Tibial artery (tissue), 4 donors: Measurements from ENCODE around the gene ZBTB20.

Experiments
- DNase-seq, 2 donors: peaks; one replicate each; pipeline ENCODE4 v3.0.0-alpha.2; 2019
- H3K27ac ChIP-seq, 2 donors: fragments of 200-600 bp; sonication (generic) in 1 of 2; 1 replicate in 1 of 2; 2 replicates in 1 of 2; pipeline ENCODE4 v1.5.1; 2018 to 2019; ENCODE audit warnings: mild to moderate bottlenecking in 1 of 2
- H3K27me3 ChIP-seq, 2 donors: fragments of 200-600 bp; sonication (generic) in 1 of 2; one replicate each; pipeline versions ENCODE4 v1.5.1 to v1.6.0; 2016 to 2019
- H3K36me3 ChIP-seq, 3 donors: fragments of 200-600 bp; sonication (generic) in 2 of 3; one replicate each; pipeline ENCODE4 v1.5.1; 2016 to 2019; ENCODE audit warnings: mild to moderate bottlenecking in 2 of 3
- H3K4me1 ChIP-seq, 4 donors: fragments of 200-600 bp; sonication (generic) in 2 of 4; 1 replicate in 3 of 4; 2 replicates in 1 of 4; pipeline ENCODE4 v1.5.1; 2016 to 2019
- H3K4me3 ChIP-seq, 2 donors: fragments of 200-600 bp; sonication (generic) in 1 of 2; 1 replicate in 1 of 2; 2 replicates in 1 of 2; pipeline ENCODE4 v1.5.1; 2018 to 2019; ENCODE audit warnings: mild to moderate bottlenecking in 2 of 2
- H3K9me3 ChIP-seq, 3 donors: fragments of 200-600 bp; sonication (generic) in 1 of 3; one replicate each; pipeline ENCODE4 v1.5.1; 2016 to 2019
- intact Hi-C: fragments of 100-400 bp; cut with DNase I; formaldehyde crosslinking; loops from one replicate; pipeline ENCODE4 v1.15.0; 2023; ENCODE audit warnings: low total_unique reads
- TF ChIP-seq, protein P1 (sequence below), 2 experiments: fragments of 200-600 bp in 1 of 2; fragments of 450-650 bp in 1 of 2; IDR thresholded peaks; one replicate each; pipeline ENCODE4 v1.5.1; 2017 to 2019; ENCODE audit warnings: antibody characterized with exemption in 2 of 2, mild to moderate bottlenecking in 1 of 2, moderate library complexity in 1 of 2

The ZBTB20 gene

DNA sequence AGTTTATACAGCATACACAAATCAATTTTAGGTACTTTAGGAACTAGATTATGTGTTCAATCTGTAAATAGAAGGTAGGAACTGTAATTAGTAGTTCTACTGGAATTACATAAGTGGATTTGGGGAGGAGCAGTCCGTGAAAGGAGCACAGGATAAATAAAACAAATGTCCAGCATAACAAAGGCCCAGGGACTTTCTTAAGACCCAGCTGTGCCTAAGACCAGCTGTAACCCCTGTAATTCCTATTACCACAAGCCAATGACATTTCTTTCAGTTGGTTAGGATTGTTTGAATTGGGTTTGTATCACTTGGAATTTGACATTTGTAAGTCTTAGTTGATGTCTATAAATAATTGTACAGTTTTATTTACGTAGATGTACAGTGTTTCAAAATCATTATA, 4.8 kb upstream of the ZBTB20 start:
- Histone ChIP-seq H3K4me1 (peaks cover 0 to 10% (median 3%) of the 10 kb centered on the region in 4 donors), H3K27ac (no peak overlapping the region), H3K9me3 (no peaks in the 10 kb centered on the region), H3K4me3 (no peak overlapping the region), H3K36me3 (no peaks in the 10 kb centered on the region), H3K27me3 (no peaks in the 10 kb centered on the region)
- DNase-seq: no peak
- TF ChIP-seq, protein P1, sequence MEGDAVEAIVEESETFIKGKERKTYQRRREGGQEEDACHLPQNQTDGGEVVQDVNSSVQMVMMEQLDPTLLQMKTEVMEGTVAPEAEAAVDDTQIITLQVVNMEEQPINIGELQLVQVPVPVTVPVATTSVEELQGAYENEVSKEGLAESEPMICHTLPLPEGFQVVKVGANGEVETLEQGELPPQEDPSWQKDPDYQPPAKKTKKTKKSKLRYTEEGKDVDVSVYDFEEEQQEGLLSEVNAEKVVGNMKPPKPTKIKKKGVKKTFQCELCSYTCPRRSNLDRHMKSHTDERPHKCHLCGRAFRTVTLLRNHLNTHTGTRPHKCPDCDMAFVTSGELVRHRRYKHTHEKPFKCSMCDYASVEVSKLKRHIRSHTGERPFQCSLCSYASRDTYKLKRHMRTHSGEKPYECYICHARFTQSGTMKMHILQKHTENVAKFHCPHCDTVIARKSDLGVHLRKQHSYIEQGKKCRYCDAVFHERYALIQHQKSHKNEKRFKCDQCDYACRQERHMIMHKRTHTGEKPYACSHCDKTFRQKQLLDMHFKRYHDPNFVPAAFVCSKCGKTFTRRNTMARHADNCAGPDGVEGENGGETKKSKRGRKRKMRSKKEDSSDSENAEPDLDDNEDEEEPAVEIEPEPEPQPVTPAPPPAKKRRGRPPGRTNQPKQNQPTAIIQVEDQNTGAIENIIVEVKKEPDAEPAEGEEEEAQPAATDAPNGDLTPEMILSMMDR (IDR thresholded peaks at IDR 0.05): no peak
- intact Hi-C loops: no loop called here

DNA sequence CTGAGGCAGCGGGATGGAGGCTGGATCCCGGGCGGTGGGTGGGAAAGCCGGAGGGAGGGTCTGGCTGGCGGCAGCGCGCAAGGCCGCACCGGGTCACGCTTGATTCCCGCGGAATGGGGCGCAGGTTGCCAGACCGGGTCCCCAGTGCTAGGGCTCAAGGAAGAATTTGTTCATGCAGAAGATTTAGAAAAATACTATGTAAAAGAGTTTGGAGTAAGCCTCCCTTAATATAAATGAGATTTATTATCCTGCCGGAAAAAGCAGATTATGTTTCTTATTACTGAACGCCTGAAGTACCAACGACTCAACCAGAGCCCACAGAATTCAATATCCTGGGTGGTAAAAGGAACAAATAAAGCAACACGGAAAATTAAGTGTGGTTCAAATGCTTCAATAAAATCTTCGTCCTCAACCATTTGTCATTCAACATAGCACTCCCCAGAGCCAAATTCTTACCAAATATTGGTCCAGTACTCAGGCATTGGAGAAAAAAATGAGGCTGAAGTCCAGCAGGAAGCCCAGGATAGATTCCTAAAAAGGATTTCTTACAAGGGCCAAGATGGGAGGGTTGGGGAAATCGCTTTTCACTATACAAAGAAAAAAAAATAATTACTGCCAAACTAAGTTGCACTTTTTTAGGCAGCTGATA, 1.2 kb upstream of the ZBTB20 start:
- Histone ChIP-seq H3K27ac (peak overlapping the region; percentile 94 to 97), H3K9me3 (no peaks in the 10 kb centered on the region), H3K36me3 (no peaks in the 10 kb centered on the region), H3K4me3 (peak overlapping the region; percentile 75 to 88), H3K27me3 (no peaks in the 10 kb centered on the region), H3K4me1 (peaks cover 0 to 22% (median 9%) of the 10 kb centered on the region in 4 donors)
- TF ChIP-seq, protein P1 (IDR thresholded peaks at IDR 0.05): no peak
- no peak for DNase-seq
- intact Hi-C loops: no loop called here

DNA sequence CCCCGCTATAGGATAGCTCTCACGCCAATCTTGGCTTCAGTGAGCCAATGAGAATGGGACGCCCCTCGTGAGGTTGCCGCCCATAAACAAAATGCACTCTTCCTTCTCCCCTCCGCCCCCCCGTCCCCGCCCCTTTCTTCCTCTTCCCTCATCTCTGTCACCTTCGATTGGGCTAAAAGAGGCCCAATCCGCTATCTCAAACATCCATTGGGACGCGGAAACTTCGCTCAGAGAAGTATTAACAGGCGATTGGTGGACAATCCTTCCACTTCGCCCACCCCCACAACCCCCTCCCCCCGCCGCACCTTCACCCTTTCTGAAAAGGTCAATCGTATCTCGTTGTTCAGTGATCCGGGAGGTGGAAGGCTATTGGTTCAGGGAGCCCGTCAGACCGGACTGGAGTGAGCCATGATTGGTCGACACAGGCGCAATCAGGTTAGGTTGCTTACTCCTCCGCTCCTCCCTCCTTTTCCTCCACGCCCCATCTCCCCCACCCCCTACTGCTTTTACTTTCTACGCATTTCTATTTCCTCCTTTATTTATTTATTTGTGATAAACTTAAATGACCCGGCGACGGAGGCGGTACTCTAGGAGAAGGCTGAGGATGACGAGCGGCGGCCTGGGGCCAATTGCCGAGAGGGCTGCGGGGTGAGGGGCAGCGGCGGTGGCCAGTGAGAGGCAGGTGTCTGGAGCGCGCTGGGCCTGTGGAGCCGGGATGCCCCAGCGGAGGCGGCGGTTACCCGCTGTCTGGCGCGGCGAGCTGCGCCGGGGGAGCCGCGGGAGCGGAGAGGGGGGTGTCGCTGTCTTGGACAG, 447 bp upstream of the ZBTB20 start:
- TF ChIP-seq, protein P1 (IDR thresholded peaks at IDR 0.05): no peak
- H3K27ac ChIP-seq: peak overlapping the region; percentile 98 to 99
- H3K36me3 ChIP-seq: no peaks in the 10 kb centered on the region
- H3K4me3 ChIP-seq: peak overlapping the region; percentile 88 to 95
- H3K27me3 ChIP-seq: no peaks in the 10 kb centered on the region
- H3K9me3 ChIP-seq: no peaks in the 10 kb centered on the region
- peaks cover 0 to 22% (median 9%) of the 10 kb centered on the region in 4 donors for H3K4me1 ChIP-seq
- peak; percentile 99 to 100 for DNase-seq
- intact Hi-C loops: loop anchor here (1.0 kb wide), 1 partner anchor 511 kb away; no protein-coding TSS in a partner anchor

- H3K4me3 ChIP-seq: peak overlapping the region; percentile 88 to 95
- H3K27me3 ChIP-seq: no peaks in the 10 kb centered on the region
- TF ChIP-seq, protein P1 (IDR thresholded peaks at IDR 0.05): no peak
- peak overlapping the region; percentile 98 to 99 for H3K27ac ChIP-seq
- H3K9me3 ChIP-seq: no peaks in the 10 kb centered on the region
- intact Hi-C loops: no loop called here
- peaks cover 0 to 22% (median 9%) of the 10 kb centered on the region in 4 donors for H3K4me1 ChIP-seq
- peak; percentile 37 to 65 for DNase-seq
- H3K36me3 ChIP-seq: no peaks in the 10 kb centered on the region
Measured at GRCh38 chr3:115146032-115146417, 1.1 kb downstream of the ZBTB20 start.

- TF ChIP-seq, protein P1 (IDR thresholded peaks at IDR 0.05): no peak
- H3K9me3 ChIP-seq: no peaks in the 10 kb centered on the region
- H3K4me1 ChIP-seq: peaks cover 0 to 13% (median 8%) of the 10 kb centered on the region in 4 donors
- H3K36me3 ChIP-seq: no peaks in the 10 kb centered on the region
- H3K27ac ChIP-seq: no peak overlapping the region
- no peak for DNase-seq
- H3K27me3 ChIP-seq: no peaks in the 10 kb centered on the region
- no peak overlapping the region for H3K4me3 ChIP-seq
- intact Hi-C loops: no loop called here
Measured at GRCh38 chr3:115141033-115141757, 5.9 kb downstream of the ZBTB20 start.
